ENCODE results near the gene SCCPDH. TPM values are rescaled to one million over a fixed set of nuclear protein-coding genes. Genes with fewer than 3 reads are reported as not detected.

The SCCPDH gene
- 10 to 100 TPM; 11.3 to 30.8 (median 23.7) TPM for total RNA-seq

- H3K27ac ChIP-seq: peak within 1 kb of the TSS; percentile 68 to 85
These were observed at the start of gene SCCPDH for GRCh38 chr1:246724016-246724730. SCCPDH (plus strand) TSS chr1:246724409; CDS start chr1:246724423, 14 bp downstream.

GRCh38 chr1:246677842-246678241 lies 46.4 kb upstream of the SCCPDH start:
- Histone ChIP-seq H3K27ac (no peak overlapping the region), H3K4me1 (no peaks in the 10 kb centered on the region), H3K27me3 (no peaks in the 10 kb centered on the region), H3K36me3 (no peaks in the 10 kb centered on the region), H3K4me3 (no peak overlapping the region), H3K9me3 (no peaks in the 10 kb centered on the region)
- intact Hi-C loops (cut with DNase I; ENCODE audit: low total_unique reads): no loop called here
- TF ChIP-seq CTCF (IDR thresholded peaks at IDR 0.05): no peak
- TF ChIP-seq POLR2AphosphoS5 (IDR thresholded peaks at IDR 0.05): no peak
- TF ChIP-seq POLR2A (IDR thresholded peaks at IDR 0.05): no peak
- no peak for DNase-seq (ENCODE audit: low spot score in 2 of 2)

More at GRCh38 chr1:246724016-246724730, at the start of gene SCCPDH:
- Histone ChIP-seq H3K4me3 (peak within 1 kb of the TSS; percentile 71 to 91 (median 74)), H3K4me1 (no peaks in the 10 kb centered on the region), H3K36me3 (no peaks in the 10 kb centered on the region), H3K27me3 (no peaks in the 10 kb centered on the region), H3K9me3 (peaks cover 0 to 4% of the 10 kb centered on the region in 2 donors)
- intact Hi-C loops (cut with DNase I; ENCODE audit: low total_unique reads): loop anchor here (10.0 kb wide), 1 partner anchor 89 kb away; no protein-coding TSS in a partner anchor
- DNase-seq (ENCODE audit: low spot score in 2 of 2): peak; percentile 18 to 58
- TF ChIP-seq POLR2A (IDR thresholded peaks at IDR 0.05) (no peak), CTCF (IDR thresholded peaks at IDR 0.05) (no peak), POLR2AphosphoS5 (IDR thresholded peaks at IDR 0.05) (no peak)

GRCh38 chr1:246678816-246679793 lies 45.1 kb upstream of the SCCPDH start:
- H3K27me3 ChIP-seq: no peaks in the 10 kb centered on the region
- no peak overlapping the region for H3K27ac ChIP-seq
- H3K9me3 ChIP-seq: no peaks in the 10 kb centered on the region
- H3K4me3 ChIP-seq: no peak overlapping the region
- DNase-seq (ENCODE audit: low spot score in 2 of 2): no peak
- intact Hi-C loops (cut with DNase I; ENCODE audit: low total_unique reads): no loop called here
- TF ChIP-seq POLR2A (IDR thresholded peaks at IDR 0.05): no peak
- no peak for TF ChIP-seq POLR2AphosphoS5 (IDR thresholded peaks at IDR 0.05)
- no peak for TF ChIP-seq CTCF (IDR thresholded peaks at IDR 0.05)
- no peaks in the 10 kb centered on the region for H3K4me1 ChIP-seq
- H3K36me3 ChIP-seq: no peaks in the 10 kb centered on the region

GRCh38 chr1:246679794-246680177 lies 44.4 kb upstream of the SCCPDH start:
- Histone ChIP-seq H3K27me3 (no peaks in the 10 kb centered on the region), H3K4me1 (no peaks in the 10 kb centered on the region), H3K36me3 (no peaks in the 10 kb centered on the region), H3K9me3 (no peaks in the 10 kb centered on the region), H3K27ac (no peak overlapping the region), H3K4me3 (no peak overlapping the region)
- TF ChIP-seq CTCF (IDR thresholded peaks at IDR 0.05): no peak
- intact Hi-C loops (cut with DNase I; ENCODE audit: low total_unique reads): no loop called here
- no peak for DNase-seq (ENCODE audit: low spot score in 2 of 2)

GRCh38 chr1:246680190-246680589 lies 44.0 kb upstream of the SCCPDH start:
- DNase-seq (ENCODE audit: low spot score in 2 of 2): no peak

More at GRCh38 chr1:246680190-246680589, 44.0 kb upstream of the SCCPDH start:
- H3K4me1 ChIP-seq: no peaks in the 10 kb centered on the region
- H3K9me3 ChIP-seq: no peaks in the 10 kb centered on the region
- intact Hi-C loops (cut with DNase I; ENCODE audit: low total_unique reads): no loop called here
- TF ChIP-seq POLR2A (IDR thresholded peaks at IDR 0.05) (no peak), POLR2AphosphoS5 (IDR thresholded peaks at IDR 0.05) (no peak), CTCF (IDR thresholded peaks at IDR 0.05) (no peak)
- no peak overlapping the region for H3K4me3 ChIP-seq
- H3K27ac ChIP-seq: no peak overlapping the region
- H3K27me3 ChIP-seq: no peaks in the 10 kb centered on the region
- no peaks in the 10 kb centered on the region for H3K36me3 ChIP-seq
